ENCODE data around the gene ATP1A4.
"Not testable (repeated sequence)": the region's sequence is repeated elsewhere in the genome, so short reads cannot be mapped to it uniquely, and the experiment has no call there.

The ATP1A4 gene

DNA sequence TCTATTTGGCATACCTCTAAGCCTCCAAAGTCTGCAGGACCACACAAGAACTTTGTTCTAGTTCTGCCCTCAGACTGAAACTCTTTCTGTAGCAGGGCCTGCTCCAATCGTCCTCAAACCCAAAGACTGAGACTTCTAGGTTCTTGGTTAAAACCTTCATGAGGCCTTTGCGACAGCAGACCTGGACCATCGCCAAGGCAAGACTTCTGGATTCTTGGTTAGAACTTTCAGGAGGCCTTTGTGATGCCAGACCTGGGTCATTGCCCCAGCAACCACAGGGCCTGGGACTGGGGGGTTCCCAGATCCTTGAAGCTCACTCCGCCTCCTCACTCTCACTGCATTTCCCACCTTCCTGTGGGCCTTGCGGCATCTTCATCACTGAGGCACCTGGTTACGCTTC is at the start of gene ATP1A4:
ATP1A4 (plus strand) TSS at position 301 of the 400 bp plus-strand sequence. CDS start 438 bp downstream, outside the sequence.
- in situ Hi-C loops (cut with MboI; ENCODE audit: low sequenced_read_pairs): no loop called here

DNA sequence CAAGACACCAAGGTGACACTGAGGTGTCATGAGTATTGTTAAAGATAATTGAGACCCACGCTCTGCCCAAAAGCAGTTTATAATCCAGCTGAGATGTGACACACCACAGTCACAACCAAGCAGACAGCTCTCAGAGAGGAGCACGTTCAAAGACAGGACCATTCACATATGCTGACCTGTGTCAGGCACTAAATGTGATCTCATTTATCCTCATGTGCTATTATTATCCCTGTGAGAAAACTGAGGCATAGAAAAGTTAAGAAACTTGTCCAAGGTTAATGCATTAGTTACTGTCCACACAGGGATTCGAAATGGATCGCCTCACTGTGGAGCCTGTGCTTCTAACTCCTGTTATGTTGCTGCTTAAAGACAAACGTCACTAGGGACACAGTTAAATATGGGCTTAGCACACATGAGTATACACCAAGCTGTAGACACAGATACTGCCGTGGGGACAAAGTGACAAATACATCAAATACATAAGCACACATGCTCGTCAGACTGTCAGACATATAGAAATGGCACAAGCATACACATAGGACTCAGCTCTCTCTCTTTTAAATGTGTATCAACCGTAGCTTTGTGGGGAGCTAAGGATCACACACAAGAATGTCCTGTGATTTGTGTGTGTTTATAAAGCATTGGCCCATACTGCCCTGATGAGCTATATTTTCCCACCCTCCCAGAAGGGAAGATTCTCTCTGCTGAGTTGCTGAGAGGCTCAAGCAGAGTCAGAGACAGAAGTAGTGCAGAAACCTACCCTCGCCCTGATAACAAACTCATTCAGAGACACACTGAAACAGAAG is 49.5 kb upstream of the ATP1A4 start:
- in situ Hi-C loops (cut with MboI; ENCODE audit: low sequenced_read_pairs): no loop called here

DNA sequence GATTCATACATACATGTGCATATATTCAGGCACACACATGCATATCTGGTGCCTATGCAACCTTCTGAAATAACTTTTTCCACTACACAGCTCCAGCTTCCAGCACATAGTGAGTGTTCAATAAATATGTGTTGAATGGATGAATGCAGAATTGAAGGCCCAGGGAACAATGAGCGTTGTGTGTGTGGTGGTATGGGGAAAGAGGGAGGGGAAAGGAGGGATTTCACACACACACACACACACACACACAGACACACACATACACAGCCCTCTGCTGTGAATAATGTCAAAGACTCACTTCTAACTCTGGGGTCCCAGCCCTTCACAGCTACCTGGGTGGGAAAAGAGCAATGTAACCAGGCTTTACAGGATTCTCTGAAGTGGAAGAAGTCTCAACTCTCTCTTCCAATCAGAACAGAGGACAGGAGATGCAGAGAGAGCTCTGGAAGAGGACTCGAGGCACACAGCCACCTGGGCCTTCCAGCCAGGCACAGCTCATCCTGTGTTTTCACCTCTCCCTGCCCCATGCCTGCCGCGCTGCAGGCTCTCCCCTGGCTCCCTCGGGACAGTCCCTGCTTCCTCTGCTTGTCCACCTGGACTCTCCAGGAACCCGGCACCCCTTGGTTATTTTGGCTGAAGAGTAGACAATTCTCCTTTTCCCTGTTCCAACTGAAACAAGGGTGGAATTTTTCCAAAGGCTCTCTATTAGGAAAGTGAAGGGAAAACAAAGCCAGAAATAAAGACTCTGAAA is 47.6 kb upstream of the ATP1A4 start:
- in situ Hi-C loops (cut with MboI; ENCODE audit: low sequenced_read_pairs): no loop called here

DNA sequence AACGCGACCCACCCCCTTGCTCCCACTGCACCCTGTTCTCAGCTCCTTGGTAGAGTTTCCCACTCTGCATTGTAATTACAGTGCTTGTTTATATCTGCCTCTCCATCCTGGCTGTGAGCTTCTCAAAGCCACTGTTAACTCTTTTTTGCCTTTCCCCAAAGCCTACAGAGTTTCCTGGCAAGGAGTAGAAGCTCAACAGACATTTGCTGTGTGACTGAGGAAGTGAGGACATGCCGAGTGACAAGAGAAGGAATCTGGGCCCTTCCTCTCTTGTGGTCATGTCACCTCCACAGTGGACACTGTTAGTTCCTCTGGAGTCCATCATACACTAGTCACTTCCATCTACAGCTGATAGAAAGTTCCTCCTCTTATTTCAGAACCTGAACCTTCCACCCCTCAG is 46.9 kb upstream of the ATP1A4 start:
- in situ Hi-C loops (cut with MboI; ENCODE audit: low sequenced_read_pairs): no loop called here

DNA sequence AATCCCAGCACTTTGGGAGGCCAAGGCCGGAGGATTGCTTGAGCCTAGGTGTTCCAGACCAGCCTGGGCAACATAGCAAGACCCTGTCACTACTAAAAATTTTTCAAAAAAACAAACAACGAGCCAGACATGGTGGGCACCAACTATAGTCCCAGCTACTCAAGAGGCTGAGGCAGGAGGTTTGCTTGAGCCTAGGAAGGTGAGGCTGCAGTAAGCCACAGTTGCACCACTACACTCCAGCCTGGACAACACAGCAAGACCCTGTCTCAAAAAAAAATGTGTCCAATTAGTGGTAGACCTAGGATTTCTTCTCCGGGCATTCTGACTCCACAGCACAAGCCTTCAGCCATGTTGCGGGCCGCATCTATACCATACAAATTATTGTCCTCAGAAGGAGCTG is 46.2 kb upstream of the ATP1A4 start:
- in situ Hi-C loops (cut with MboI; ENCODE audit: low sequenced_read_pairs): no loop called here

DNA sequence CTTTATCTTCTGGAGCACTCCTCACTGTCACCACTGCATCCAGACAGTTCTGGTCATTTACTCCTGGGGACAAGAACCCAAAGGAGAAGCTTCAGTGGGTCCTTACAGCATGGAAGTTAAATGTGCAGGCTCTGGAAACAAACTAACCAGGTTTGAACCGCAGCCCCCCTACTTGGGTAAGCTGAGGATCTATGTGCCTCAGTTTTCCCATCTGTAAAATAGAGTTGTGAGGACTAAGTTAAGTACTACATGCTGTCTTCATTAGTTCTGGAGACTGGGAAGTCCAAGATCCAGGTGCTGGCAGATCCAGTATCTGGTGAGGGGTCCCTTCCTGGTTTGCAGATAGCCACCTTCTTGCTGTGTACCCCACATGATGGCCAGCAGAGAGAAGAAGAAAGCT is 43.9 kb upstream of the ATP1A4 start:
- in situ Hi-C loops (cut with MboI; ENCODE audit: low sequenced_read_pairs): no loop called here

DNA sequence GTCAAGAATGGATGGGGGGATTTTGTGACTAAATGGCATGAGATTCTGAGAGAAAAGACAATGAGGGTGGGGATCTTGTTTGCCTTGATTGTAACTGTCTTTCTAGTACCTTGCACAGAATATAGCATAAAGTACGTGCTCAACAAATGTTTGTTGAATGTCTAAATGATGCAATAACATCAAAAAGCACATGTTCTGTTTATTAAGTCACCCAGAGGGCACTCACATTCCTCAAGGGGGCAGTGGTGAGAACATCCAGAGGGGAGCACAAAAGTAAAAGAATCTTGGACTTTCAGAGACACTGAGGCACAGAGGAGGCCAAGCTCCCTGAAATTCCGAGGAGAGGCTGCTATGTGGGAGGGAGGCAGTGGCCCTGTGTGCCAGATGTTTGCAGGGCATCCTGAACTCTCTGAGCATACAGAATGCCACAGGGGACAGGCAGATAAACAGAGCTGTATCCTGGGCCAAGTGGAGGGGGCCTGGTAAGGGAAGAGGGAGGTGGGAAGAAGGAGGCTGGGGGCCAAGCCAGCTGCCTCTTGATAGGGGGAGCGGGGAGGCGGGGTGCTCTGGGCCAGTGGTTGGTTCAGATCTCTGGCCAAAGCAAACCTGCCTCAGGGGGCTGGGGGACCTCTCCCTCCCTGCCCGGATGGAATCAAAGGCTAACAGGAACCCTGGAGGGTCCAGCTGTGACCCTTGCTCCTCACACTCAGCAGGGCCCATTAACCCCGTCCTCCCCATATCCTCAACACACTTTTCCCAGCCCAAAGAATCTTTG is 42.3 kb upstream of the ATP1A4 start:
- in situ Hi-C loops (cut with MboI; ENCODE audit: low sequenced_read_pairs): no loop called here

DNA sequence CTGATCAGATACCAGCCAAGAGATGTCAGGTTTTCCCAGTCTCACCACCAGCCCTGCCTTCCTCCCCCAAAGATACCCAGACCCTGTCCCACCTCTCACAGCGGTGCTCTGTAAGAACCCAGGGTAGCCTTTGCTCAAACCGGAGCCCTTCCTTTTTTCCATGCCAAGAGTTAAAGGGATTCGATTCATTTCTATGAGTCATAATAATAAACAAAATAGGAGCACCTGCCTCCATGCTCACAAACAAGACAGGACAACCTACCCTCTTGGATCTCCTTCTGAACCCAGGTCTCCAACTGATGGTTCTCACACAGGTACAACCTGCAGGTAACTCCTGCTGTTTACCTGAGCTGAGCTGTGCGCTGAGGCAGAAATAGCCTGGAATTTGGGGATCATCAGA is 41.7 kb upstream of the ATP1A4 start:
- in situ Hi-C loops (cut with MboI; ENCODE audit: low sequenced_read_pairs): no loop called here

DNA sequence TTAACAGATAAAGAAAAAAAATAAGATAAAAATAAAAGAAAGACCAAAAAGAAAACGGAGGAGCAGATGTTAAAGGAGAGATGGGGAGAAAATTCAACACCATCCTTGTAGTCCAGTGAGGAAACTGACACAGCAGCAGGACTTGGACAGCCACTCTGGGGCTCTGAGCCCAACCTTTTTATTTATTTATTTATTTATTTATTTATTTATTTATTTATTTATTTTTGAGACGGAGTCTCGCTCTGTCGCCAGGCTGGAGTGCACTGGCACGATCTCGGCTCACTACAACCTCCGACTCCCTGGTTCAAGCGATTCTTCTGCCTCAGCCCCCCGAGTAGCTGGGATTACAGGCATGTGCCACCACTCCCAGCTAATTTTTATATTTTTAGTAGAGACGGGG is 39.9 kb upstream of the ATP1A4 start:
- in situ Hi-C loops (cut with MboI; ENCODE audit: low sequenced_read_pairs): not testable (repeated sequence)

DNA sequence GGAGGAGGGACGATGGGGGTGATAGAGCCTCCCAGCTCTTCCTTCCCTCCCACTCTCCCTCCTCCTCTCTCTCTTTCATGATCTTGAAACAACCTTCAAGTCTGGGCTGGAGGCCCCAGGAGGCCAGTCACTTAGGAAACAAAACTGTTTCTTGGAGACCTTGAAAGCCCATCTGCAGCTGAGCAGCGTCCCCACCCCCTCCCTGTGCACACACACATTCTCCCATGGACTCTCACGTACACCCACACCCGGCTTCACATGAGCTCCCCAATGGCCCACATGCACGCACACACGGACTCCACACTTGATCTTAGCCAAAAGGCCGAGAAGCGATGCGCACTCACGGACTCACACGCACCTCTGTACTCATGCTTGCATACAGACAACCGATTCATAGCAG is 39.0 kb upstream of the ATP1A4 start:
- in situ Hi-C loops (cut with MboI; ENCODE audit: low sequenced_read_pairs): no loop called here

DNA sequence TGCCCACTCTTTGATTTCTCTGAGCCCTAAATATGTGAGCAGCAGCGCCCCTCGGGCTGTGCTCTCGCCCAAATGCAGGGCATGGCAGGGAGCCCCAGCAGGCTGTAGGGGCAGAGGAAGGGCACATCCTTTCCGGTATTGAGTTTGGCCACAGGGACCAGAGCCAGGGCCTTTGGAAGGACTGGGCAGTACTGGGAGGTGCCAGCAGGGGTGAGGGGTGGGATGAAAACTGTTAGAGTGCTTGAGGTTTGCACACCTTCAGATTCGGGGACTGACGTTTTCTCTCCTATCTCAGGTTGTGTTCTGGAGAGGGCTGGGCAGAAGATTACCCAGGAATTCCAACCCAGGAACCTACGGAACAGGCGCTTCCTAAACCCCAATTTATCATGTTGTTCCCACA is 38.0 kb upstream of the ATP1A4 start:
- in situ Hi-C loops (cut with MboI; ENCODE audit: low sequenced_read_pairs): no loop called here

DNA sequence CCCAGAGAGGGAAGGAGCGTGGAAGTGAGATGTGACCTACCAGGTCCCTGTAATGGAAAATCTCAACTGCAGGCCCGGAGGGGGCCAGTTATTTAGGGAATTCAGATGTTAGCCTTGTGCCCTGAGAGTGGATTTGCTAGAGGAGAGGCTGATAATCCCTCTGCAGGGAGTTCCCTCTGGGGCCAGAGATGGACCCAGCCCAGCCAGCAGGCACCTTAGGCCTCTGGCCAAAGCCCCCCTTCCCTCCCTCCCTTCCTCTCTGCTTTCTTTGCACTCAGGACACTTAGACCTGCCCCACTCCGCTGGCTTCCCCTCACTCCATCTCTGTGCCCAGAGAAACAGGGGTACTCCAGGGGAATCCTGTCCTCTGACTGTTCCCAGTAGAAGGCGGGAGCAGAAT is 37.3 kb upstream of the ATP1A4 start:
- in situ Hi-C loops (cut with MboI; ENCODE audit: low sequenced_read_pairs): no loop called here

DNA sequence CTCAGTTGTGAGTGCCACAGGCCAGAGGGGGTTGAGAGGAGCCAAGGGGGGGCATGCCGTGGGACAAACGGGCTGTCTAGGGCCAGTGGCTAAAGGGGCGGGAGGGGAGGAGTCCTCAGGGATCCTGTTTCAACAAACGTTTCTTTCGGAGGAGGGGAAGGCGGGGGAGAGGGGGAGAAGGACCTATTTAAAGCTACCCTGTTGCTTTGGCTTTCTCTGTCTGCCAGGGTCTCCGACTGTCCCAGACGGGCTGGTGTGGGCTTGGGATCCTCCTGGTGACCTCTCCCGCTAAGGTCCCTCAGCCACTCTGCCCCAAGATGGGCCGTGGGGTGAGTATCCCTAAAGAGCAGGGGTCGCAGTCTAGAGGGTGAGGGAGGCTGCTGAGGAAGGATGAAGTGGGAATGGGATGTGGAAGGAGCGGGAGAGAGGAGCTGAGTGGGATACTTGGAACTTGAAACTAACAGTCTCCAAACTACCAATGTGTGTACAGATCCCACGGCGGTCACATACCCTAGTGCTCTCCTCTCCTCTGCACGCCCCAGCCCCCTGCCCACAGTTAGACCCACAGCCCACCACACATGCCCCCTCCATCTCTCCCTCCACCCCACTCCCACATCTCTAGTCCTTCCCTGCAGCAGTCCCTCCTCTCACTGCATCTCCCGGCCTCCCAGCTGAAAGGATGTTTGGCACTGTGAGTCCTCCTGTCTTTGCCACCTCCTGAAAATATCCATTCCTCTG is 35.7 kb upstream of the ATP1A4 start, which contains the start of gene ATP1A2:
ATP1A2 (plus strand) TSS at position 215 of the 738 bp plus-strand sequence; CDS start at position 318, 103 bp downstream.
- in situ Hi-C loops (cut with MboI; ENCODE audit: low sequenced_read_pairs): no loop called here

DNA sequence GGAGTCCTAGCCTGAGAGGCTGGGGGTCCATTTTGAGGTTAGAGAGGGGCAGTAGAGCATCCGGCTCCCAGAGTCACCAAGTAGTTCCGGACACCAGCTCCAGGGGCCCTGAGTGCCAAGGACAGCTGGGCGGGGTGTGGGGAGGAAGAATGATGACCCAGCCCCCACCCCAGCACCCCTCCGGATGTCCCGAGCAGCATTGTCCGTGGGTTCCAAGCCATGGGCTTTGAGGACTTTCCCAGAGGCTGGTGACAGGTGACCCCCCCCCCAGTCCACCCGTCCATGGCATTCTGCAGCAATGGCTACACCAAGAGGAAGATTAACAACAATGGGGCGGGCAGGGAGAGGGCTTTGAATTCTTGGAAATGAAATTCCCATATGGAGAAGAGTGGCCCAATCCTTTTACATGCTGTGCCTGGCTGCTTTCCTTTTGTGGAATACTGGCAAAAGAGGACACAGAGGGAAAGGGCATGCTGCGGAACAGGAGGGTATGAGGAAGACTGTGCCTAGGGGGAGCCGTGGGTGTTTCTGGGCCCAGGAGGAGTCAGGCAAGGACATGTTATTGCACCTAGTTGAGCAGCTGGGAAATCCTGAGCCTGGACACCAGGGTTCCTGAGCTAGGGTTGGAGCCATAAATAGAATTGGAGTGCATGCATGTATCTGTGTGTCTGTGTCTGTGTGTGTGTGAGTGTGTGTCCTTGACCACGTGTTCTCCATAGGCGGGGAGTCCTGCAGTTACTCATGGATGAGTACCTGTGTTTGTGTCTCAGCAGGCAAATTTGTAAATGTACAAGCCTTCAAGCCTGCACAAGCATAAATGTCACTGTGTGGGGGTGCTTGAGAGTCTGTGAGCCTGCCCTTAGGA is 34.9 kb upstream of the ATP1A4 start:
- in situ Hi-C loops (cut with MboI; ENCODE audit: low sequenced_read_pairs): no loop called here

DNA sequence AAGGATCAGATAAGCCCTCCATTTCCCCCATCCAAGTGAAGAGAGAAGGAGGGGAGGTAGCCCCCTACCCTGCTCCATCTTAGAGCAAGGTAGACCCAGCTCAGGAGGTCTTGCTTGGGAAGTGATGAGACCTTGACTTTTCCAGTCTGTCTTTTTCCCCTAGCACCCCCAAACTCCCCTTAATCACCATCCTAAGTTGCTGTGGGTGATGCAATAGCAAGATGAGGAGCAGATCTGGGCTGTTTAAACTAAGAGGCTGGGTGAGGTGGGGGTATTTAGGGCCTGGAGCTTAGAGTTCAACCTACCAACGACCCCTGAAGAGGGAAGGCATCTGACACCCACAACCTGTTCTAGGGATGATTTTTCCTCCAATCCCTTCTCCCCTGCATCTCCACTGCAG is 34.1 kb upstream of the ATP1A4 start:
- in situ Hi-C loops (cut with MboI; ENCODE audit: low sequenced_read_pairs): no loop called here

DNA sequence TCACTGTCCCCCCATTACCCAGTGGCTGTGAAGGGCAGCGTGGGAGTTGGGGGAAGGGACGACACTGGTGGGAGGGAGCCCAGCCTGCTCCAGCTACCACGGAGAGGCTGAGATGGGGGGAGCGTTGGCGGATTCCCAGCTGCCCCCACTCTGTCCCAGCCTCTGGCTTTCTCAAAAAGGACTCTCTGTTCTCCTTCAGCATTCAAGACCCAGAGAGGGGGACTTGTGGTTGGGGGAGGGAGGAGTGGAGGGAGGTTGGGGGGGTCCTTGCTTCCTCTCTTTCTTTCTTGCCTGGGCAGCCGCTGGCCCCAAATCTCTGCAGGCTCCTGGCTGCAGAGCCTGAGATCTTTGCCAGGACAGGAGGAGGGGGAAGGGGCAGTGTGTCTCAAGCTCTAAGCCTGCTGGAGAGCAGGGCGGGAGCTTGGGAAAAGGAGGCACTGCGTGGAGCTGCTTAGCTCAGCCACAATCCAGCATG is 33.7 kb upstream of the ATP1A4 start:
- in situ Hi-C loops (cut with MboI; ENCODE audit: low sequenced_read_pairs): no loop called here

DNA sequence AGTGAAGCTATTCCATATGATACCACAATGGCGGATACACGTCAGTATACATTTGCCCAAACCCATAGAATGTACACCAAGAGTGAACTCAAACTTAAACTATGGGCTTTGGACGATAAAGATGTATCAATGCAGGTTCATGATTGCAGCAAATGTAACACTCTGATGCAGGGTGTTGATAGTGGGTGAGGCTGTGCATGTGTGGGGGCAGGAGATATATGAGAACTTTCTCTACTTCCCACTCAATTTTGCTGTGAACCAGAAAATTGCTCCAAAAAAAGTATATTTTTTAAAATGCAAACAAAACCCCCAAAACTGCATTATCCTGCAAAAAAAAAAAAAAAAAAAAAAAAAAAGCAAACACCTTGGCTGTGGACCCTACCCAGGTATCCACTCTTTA is 32.5 kb upstream of the ATP1A4 start:
- in situ Hi-C loops (cut with MboI; ENCODE audit: low sequenced_read_pairs): no loop called here

DNA sequence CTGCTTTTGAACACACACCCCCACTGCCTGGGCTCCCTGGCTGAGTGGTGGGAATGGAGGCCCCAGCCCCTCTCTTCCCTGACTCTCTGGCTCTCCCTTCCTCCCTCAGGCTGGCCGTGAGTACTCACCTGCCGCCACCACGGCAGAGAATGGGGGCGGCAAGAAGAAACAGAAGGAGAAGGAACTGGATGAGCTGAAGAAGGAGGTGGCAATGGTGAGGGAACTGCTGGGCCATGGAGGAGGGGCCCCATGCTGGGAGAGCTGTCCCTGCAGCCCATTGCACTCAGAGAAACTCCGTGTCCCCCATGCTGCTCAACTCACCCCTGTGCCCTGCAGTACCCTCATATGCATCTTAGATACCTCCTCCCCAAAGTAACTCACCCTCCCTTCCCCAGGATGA is 30.6 kb upstream of the ATP1A4 start:
- in situ Hi-C loops (cut with MboI; ENCODE audit: low sequenced_read_pairs): no loop called here

DNA sequence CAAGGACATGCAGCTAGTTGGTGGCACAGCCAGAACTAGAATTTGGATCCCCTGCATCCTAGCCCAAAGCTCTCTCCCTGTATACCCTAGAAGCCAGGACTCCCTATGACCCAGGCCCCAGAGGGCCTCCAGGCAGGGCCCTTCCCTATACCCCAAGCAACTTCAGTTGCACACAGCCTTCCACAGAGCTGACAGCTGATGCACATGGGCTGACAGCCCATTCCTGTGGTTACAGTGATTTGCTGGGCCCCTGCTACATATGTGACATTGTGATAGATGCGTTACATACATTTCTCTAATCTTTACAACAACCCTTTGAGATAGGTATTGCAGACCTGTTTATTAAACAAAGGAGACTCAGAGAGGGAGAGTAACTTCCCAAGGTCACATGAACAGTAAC is 30.0 kb upstream of the ATP1A4 start:
- in situ Hi-C loops (cut with MboI; ENCODE audit: low sequenced_read_pairs): no loop called here

Measured in HL-60/S4 treated with phorbol 12-myristate 13-acetate at 8.2 ng/mL for 4 days and 3 days (cell line).